ENCODE data around the gene RNF130. TPM values are rescaled to one million over a fixed set of nuclear protein-coding genes. Genes with fewer than 3 reads are reported as not detected.

Gene RNF130
- total RNA-seq, 1 donor from 2014 or later, result 70.8 TPM

GRCh38 chr5:180095545-180095944, 24.0 kb upstream of the RNF130 start:
- TF ChIP-seq CTCF (IDR thresholded peaks at IDR 0.05), result no peak
- peaks cover 7% of the 10 kb centered on the region for H3K27me3 Mint-ChIP-seq (ENCODE audit: unreplicated experiment)
- H3K4me1 Mint-ChIP-seq (ENCODE audit: unreplicated experiment), result peaks cover 8% of the 10 kb centered on the region
- no peak overlapping the region for H3K4me3 Mint-ChIP-seq (ENCODE audit: unreplicated experiment)
- no peaks in the 10 kb centered on the region for H3K36me3 Mint-ChIP-seq (ENCODE audit: unreplicated experiment)
- H3K27ac Mint-ChIP-seq (ENCODE audit: unreplicated experiment), result no peak overlapping the region
- DNase-seq (ENCODE audit: extremely low spot score, unreplicated experiment), result no peak
- no peaks in the 10 kb centered on the region for H3K9me3 Mint-ChIP-seq (ENCODE audit: unreplicated experiment)

- Mint-ChIP-seq H3K27me3 (ENCODE audit: unreplicated experiment) (peaks cover 7% of the 10 kb centered on the region), H3K27ac (ENCODE audit: unreplicated experiment) (no peak overlapping the region), H3K4me1 (ENCODE audit: unreplicated experiment) (peaks cover 12% of the 10 kb centered on the region), H3K4me3 (ENCODE audit: unreplicated experiment) (no peak overlapping the region), H3K9me3 (ENCODE audit: unreplicated experiment) (no peaks in the 10 kb centered on the region), H3K36me3 (ENCODE audit: unreplicated experiment) (no peaks in the 10 kb centered on the region)
- no peak for TF ChIP-seq CTCF (IDR thresholded peaks at IDR 0.05)
- no peak for DNase-seq (ENCODE audit: extremely low spot score, unreplicated experiment)
These were observed 22.3 kb upstream of the RNF130 start for GRCh38 chr5:180093651-180094382.

GRCh38 chr5:180093241-180093640, 21.7 kb upstream of the RNF130 start:
- Mint-ChIP-seq H3K36me3 (ENCODE audit: unreplicated experiment) (no peaks in the 10 kb centered on the region), H3K9me3 (ENCODE audit: unreplicated experiment) (no peaks in the 10 kb centered on the region)

GRCh38 chr5:180090769-180091546, 19.4 kb upstream of the RNF130 start:
- peaks cover 12% of the 10 kb centered on the region for H3K4me1 Mint-ChIP-seq (ENCODE audit: unreplicated experiment)
- peak overlapping the region; percentile 78 for H3K4me3 Mint-ChIP-seq (ENCODE audit: unreplicated experiment)
- DNase-seq (ENCODE audit: extremely low spot score, unreplicated experiment), result no peak
- H3K27ac Mint-ChIP-seq (ENCODE audit: unreplicated experiment), result no peak overlapping the region
- H3K36me3 Mint-ChIP-seq (ENCODE audit: unreplicated experiment), result no peaks in the 10 kb centered on the region
- peak; percentile 49 for TF ChIP-seq CTCF (IDR thresholded peaks at IDR 0.05)
- peaks cover 7% of the 10 kb centered on the region for H3K27me3 Mint-ChIP-seq (ENCODE audit: unreplicated experiment)
- H3K9me3 Mint-ChIP-seq (ENCODE audit: unreplicated experiment), result no peaks in the 10 kb centered on the region

More at GRCh38 chr5:180093241-180093640, 21.7 kb upstream of the RNF130 start:
- Mint-ChIP-seq H3K27ac (ENCODE audit: unreplicated experiment) (no peak overlapping the region), H3K4me3 (ENCODE audit: unreplicated experiment) (no peak overlapping the region), H3K27me3 (ENCODE audit: unreplicated experiment) (peaks cover 7% of the 10 kb centered on the region), H3K4me1 (ENCODE audit: unreplicated experiment) (peaks cover 12% of the 10 kb centered on the region)
- DNase-seq (ENCODE audit: extremely low spot score, unreplicated experiment), result no peak
- no peak for TF ChIP-seq CTCF (IDR thresholded peaks at IDR 0.05)

Data from osteocyte (in vitro differentiated cells).